NCI-H2107 treated with DMSO at 0.1 percent for 48 hours (cell line): ENCODE results near the gene CTNNA3.

Experiments used
- DNase-seq: peaks from one replicate; lab custom pipeline; 2025; ENCODE audit not compliant: unreplicated experiment; lab: John Stamatoyannopoulos, UW

CTNNA3 gene

DNA sequence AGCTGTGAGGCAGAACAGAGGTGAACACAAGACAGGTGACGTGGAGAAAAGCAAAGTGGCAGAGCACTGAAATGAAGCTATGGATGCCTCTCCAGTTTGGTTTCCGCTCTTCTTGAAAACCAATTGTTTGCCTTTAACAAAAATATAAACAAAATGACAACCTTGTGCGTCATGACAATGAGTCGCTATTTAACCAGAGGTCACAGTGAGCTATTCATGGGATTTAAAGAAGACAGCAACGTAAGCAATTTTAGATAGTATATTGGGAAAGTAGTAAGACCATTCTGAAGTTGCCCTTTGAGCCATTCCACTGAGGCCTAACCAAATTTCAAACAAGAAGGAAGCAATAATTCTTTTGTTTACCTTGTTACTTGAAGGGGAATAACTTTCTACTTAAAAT, 785.3 kb downstream of the CTNNA3 start:
- no peak for DNase-seq

DNA sequence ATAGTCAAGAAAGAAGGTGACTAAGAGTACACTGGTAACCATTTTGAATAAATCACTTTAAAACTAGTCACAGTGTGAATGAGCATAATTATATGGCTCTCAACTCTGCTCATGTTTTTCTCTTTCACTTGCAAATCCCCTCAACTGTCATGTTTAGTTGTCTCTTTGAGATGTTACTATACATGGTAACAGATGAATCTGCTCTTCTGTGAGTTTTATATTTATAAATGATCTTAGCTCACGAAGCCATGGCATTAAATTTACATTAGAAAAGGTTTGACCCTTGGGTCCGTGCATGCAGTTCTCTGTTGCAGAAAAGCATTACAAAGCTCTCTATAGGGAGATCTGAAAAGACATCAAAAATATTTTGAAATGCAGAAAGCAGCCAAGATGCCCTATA, 803.1 kb downstream of the CTNNA3 start:
- DNase-seq = no peak

- DNase-seq = no peak
Measured at GRCh38 chr10:66888237-66888636, 807.8 kb downstream of the CTNNA3 start.

DNA sequence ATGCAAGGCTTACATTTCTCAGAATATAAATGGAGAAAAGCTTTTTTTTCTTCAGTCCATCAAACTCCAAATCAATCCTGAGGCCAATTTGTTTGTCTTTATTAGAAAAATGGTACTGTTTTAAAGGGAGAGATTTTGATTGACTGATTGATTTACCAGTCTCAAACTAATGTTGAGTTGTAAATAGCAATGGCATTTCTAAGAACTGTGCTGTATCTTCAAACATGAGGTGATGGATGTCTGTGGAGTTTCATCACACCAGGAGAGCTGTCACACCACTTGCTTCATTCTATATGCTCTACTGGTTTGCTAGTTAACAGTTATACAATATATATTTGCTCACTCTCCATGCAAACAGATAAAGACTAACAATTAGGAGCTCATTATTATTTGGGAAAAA, 809.1 kb downstream of the CTNNA3 start:
- no peak for DNase-seq

GRCh38 chr10:66882271-66882670, 813.7 kb downstream of the CTNNA3 start:
- DNase-seq = no peak

- no peak for DNase-seq
Measured at GRCh38 chr10:66881814-66882213, 814.2 kb downstream of the CTNNA3 start.

DNA sequence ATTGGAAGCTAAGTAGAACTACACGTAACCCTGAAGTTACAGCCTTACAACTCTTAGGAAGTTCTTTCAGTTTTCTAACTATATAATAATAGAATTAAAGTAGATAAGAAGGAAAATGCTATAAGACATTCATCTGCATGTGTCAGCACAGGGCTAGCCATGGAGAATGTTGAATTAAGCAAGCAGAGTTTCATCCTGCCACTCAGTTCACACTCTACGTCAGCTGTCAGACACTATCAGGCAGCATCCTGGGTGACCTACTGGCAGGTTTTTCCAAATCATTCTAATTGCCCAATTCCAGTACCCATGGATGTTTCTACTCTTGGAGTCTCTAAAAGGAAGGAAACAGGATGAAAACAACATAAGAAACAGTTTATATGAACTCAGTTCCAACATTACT, 815.2 kb downstream of the CTNNA3 start:
- no peak for DNase-seq

DNA sequence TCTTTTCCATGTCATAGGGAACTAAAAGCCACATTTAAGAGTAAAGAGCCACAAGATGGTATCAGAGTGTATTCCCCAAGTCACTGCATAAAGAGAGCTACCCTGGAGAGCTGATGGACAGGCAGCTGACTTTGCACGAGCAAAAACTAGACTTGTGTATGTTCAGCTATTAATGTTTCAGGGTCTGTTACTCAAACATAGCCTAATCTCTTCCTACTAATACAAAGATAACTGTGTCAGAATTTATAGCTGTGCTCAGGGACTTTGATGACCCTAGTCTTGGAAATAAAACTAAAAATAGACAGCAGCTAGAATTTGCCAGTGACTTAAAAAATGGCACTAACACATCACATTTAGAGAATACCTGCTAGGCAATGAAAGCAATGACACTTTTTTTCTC, 815.7 kb downstream of the CTNNA3 start:
- DNase-seq = no peak

DNA sequence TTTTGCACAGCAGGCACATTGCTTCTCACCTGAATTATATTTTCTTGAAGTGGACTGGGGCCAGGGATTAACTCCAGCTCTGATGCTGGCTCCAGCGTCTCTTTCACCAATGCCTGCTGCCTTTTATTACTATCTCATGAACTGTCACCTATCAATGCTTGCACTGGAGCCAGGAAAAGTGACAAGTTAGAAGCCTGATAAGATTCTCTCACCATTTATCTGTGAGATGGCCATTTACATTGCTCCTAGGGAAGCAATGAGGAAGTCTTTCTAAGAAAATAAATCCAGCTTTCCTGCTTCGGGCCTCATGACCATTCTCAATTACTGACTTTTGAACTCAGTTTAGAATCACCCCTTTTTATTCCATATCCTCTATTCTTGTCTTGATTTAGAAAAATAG, 818.6 kb downstream of the CTNNA3 start:
- DNase-seq = no peak

GRCh38 chr10:66869635-66870034, 826.4 kb downstream of the CTNNA3 start:
- no peak for DNase-seq

- DNase-seq = no peak
Measured at GRCh38 chr10:66862687-66863258, 833.2 kb downstream of the CTNNA3 start.

DNA sequence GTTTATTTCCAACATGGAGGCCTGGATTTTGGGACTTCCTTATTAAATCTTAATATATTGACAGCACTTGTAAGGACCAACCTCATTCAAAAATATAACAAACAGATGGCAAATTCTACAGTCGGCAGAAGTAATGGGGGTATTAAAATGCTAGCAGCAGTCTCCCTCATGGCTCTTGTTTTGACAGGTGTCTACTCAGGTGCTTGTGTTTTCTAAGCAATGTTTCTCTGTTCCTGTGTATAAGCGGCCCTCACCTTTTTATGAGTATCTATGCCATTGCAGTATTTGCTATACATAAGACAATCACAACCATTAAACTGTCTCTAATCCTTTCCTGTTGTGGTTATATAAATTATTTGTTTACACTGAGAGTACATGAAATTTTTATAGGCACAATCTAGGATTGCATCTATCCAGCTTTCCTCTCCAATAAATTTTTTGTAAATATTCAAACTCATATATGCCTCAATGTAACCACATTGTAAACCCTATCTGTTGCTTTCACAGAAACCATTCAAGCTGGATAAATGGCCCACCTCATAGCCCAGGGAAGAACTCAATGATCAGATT, 835.5 kb downstream of the CTNNA3 start:
- no peak for DNase-seq

GRCh38 chr10:66852811-66853210, 843.2 kb downstream of the CTNNA3 start:
- DNase-seq = no peak

DNA sequence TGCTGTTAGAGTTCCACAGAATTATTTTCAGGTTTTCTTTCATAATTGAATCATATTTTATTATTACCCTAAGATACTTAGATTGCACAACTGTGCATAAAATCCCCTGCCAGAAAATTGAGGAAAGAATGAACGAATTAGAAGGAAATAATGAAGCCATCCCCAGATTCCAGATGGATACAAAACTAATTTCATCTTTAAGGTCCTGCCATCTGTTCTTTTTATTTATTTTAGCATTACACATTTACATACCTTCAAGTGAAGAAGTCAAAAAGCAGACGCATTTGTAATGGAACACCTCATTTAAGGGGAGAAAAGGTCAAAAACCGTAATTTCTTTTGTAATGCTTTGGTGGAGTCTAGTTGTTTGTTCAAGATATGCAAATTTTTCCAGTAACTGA, 847.1 kb downstream of the CTNNA3 start:
- DNase-seq = no peak

GRCh38 chr10:66844176-66844942, 851.6 kb downstream of the CTNNA3 start:
- DNase-seq = no peak

GRCh38 chr10:66843396-66843795, 852.6 kb downstream of the CTNNA3 start:
- no peak for DNase-seq

- DNase-seq = no peak
Measured at GRCh38 chr10:66842867-66843266, 853.1 kb downstream of the CTNNA3 start.

DNA sequence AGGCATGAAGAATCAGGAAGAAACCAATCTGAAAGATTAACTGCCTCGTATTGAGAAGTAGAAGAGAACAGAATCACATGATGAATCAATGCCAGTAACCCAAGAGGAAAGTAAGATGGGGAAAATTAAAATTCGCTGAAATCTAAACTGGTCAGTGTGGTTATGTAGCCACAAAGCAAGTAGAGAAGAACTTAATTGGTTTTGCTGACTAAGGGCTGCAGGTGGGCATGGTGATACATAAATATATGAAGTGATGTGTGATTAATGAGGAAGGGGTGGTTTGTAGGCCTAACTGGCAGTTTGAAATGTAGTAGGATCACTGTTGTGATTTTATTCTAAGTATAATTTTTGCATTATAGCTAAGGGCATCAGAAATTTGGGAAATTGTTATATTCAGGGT, 853.6 kb downstream of the CTNNA3 start:
- DNase-seq = no peak

DNA sequence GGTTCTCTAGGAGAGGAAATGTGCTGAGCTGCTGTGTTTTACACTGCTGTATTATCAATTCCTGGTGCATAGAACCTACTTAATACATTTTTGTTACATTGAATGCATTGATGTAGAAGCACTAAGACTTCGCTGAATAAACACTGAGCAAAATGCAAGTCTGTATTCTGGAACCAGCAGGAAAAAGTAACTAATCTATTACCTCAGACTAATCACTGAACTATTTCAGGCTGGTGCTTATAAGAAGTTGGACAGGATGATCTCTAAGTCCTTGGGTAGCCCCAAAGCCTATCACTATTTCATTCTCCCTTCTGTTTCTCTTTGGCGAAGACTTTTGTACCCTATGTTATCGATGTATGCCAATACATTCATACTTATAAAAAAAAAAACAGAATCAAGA, 857.3 kb downstream of the CTNNA3 start:
- DNase-seq = no peak

DNA sequence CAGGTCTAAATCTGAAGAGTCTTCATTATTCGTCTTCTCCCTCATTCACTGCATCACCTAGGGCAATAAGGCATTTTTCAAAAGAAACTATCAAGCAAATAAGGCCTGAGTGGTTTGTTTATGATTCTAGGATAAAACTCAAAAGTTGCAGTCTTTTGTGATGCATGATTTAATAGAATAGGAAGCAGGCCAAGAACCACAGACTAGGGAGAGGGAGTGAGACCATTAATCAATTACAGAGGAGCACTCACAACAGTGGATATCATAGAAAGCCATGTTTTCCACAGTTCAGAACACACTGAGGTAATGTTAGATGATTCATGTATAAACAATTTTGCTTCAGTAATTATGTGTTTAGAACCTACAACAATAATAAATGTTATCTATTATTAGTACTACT, 858.0 kb downstream of the CTNNA3 start:
- no peak for DNase-seq

- DNase-seq = no peak
Measured at GRCh38 chr10:66837335-66837734, 858.7 kb downstream of the CTNNA3 start.

GRCh38 chr10:66836771-66837170, 859.2 kb downstream of the CTNNA3 start:
- no peak for DNase-seq

GRCh38 chr10:66836057-66836456, 859.9 kb downstream of the CTNNA3 start:
- no peak for DNase-seq
